Ascending aorta (tissue), 2 donors: Measurements from ENCODE around the gene CRYBB1. TPM values are rescaled to one million over a fixed set of nuclear protein-coding genes. Genes with fewer than 3 reads are reported as not detected.

ENCODE experiments used
- DNase-seq, 2 donors: peaks; one replicate each; pipeline ENCODE4 v3.0.0-alpha.2; 2019; ENCODE audit warnings: low spot score in 2 of 2
- H3K27ac ChIP-seq, 2 donors: fragments of 200-600 bp; sonication (generic); one replicate each; pipeline ENCODE4 v1.5.1; 2016 to 2017; ENCODE audit warnings: mild to moderate bottlenecking in 1 of 2
- H3K27me3 ChIP-seq: fragments of 200-600 bp; sonication (generic); one replicate; pipeline ENCODE4 v1.5.1; 2017
- H3K36me3 ChIP-seq, 2 donors: fragments of 200-600 bp; sonication (generic); one replicate each; pipeline ENCODE4 v1.5.1; 2016
- H3K4me1 ChIP-seq, 2 donors: fragments of 200-600 bp; sonication (generic); one replicate each; pipeline ENCODE4 v1.5.1; 2016 to 2017; ENCODE audit warnings: mild to moderate bottlenecking in 1 of 2
- H3K4me3 ChIP-seq, 2 donors: fragments of 200-600 bp; sonication (generic); one replicate each; pipeline ENCODE4 v1.5.1; 2016 to 2017; ENCODE audit warnings: mild to moderate bottlenecking in 1 of 2
- H3K9me3 ChIP-seq, 2 donors: fragments of 200-600 bp; sonication (generic); one replicate each; pipeline ENCODE4 v1.5.1; 2016
- intact Hi-C: fragments of 100-400 bp; cut with DNase I; formaldehyde crosslinking; loops from one replicate; pipeline ENCODE4 v1.15.1; 2023
- total RNA-seq: library from RNA; depleted of rRNA; stranded (reverse); fragments of >200 nt; gene quantifications from one replicate; pipeline ENCODE4 v1.1.0, GENCODE V29; 2016
- TF ChIP-seq, protein P1 (sequence below), 3 experiments: fragments of 200-600 bp in 2 of 3; fragments of 450-650 bp in 1 of 3; sonication (generic) in 2 of 3; IDR thresholded peaks; one replicate each; pipeline ENCODE4 v1.5.1; 2016 to 2019; ENCODE audit warnings: antibody characterized with exemption in 3 of 3, mild to moderate bottlenecking in 1 of 3, moderate library complexity in 1 of 3

The CRYBB1 gene
- total RNA-seq, 1 donor from 2014 or later = 7.3 TPM

DNA sequence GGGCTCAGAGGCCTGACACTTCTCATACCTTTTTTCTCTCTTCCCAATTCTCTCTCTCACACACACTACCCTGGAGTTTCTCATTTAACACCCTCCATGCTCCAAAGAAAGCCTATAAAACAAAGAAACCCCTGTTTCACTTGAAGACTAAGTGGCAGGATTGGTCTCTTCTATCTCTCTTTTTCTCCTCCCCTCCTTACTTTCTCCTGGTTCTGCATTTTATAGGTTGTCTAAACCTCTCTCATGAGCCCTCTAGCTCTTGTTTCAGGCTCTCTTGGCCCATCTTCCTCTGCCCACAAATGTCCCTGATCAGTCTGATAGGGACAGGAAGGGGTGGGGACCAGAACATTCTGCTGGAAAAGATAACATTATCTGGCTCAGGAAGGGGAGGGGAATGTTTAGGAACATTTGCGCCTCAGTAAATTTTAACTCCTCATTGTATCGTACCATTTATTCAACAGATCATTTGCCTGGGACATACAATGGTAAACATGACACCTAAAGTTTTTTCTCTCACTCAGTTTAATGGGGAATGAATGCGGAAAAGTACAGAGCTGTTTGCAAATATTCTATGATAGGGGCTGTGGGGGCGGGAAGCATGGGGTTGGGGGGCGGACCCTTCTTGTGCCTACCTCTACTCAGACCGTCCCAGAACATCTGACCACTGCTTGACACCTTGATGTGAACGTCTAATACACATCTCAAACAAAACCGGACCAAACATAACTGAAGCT lies 14.8 kb upstream of the CRYBB1 start:
- H3K27ac ChIP-seq = no peak overlapping the region

DNA sequence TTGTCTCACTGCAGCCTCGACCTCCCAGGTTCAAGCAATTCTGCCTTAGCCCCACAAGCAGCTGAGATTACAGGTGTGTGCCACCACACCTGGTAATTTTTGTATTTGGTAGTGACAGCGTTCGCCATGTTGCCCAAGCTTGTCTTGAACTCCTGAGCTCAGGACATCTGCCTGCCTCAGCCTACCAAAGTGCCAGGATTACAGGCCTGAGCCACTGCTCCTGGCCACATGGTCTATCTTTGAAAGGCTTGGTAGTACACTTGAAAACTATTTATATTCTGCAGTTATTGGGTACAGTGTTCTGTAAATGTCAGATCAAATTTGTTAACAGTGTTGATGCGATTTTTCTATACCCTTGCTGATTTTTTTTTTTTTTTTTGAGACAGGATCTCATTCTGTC lies 13.5 kb upstream of the CRYBB1 start:
- no peaks in the 10 kb centered on the region for H3K27me3 ChIP-seq
- intact Hi-C loops = no loop called here
- no peaks in the 10 kb centered on the region for H3K9me3 ChIP-seq
- DNase-seq = no peak
- TF ChIP-seq, protein P1, sequence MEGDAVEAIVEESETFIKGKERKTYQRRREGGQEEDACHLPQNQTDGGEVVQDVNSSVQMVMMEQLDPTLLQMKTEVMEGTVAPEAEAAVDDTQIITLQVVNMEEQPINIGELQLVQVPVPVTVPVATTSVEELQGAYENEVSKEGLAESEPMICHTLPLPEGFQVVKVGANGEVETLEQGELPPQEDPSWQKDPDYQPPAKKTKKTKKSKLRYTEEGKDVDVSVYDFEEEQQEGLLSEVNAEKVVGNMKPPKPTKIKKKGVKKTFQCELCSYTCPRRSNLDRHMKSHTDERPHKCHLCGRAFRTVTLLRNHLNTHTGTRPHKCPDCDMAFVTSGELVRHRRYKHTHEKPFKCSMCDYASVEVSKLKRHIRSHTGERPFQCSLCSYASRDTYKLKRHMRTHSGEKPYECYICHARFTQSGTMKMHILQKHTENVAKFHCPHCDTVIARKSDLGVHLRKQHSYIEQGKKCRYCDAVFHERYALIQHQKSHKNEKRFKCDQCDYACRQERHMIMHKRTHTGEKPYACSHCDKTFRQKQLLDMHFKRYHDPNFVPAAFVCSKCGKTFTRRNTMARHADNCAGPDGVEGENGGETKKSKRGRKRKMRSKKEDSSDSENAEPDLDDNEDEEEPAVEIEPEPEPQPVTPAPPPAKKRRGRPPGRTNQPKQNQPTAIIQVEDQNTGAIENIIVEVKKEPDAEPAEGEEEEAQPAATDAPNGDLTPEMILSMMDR (IDR thresholded peaks at IDR 0.05) = no peak
- H3K4me3 ChIP-seq = no peak overlapping the region
- H3K27ac ChIP-seq = no peak overlapping the region
- no peaks in the 10 kb centered on the region for H3K4me1 ChIP-seq
- H3K36me3 ChIP-seq = no peaks in the 10 kb centered on the region

More for the DNA sequence above, 14.8 kb upstream of the CRYBB1 start:
- H3K27me3 ChIP-seq = no peaks in the 10 kb centered on the region
- TF ChIP-seq, protein P1 (IDR thresholded peaks at IDR 0.05) = no peak
- DNase-seq = no peak
- no peaks in the 10 kb centered on the region for H3K36me3 ChIP-seq
- H3K4me1 ChIP-seq = no peaks in the 10 kb centered on the region
- H3K9me3 ChIP-seq = no peaks in the 10 kb centered on the region
- no peak overlapping the region for H3K4me3 ChIP-seq
- intact Hi-C loops = no loop called here

DNA sequence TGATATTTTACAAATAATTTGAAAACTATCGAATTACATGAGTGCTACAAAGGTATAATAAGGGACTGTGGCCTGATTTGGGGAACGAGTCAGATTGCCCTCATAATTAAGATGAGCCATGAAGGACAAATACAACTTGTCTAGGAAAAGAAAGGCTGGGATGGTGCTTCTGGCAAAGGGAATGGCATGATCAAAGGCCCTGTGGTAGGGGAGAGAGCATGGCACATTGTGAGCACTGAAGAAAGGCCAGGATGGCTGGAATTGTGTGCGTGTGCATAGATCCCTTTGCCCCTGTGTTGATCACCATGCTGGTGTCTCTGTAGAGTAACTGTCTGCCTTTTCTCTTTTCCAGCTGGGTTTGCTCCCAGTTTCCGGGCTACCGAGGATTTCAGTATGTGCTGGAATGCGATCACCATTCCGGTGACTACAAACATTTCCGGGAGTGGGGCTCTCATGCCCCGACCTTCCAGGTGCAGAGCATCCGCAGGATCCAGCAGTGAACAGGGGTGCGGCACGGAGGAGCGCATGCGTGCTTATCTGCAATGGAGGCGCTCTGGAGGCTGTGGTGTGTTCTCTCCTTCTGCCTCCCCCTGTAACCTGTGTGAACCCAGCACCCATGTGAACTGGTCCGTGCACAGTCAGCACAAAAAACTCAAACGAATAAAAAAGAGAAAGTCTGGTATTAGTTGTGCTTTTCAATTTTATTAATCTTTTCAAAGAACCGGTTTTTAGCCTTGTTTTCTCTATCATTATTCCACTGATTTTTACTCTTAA lies 12.3 kb upstream of the CRYBB1 start:
- no peak overlapping the region for H3K4me3 ChIP-seq
- TF ChIP-seq, protein P1 (IDR thresholded peaks at IDR 0.05) = no peak
- no peaks in the 10 kb centered on the region for H3K9me3 ChIP-seq
- no peaks in the 10 kb centered on the region for H3K4me1 ChIP-seq
- H3K27me3 ChIP-seq = no peaks in the 10 kb centered on the region
- intact Hi-C loops = no loop called here
- H3K27ac ChIP-seq = no peak overlapping the region
- DNase-seq = no peak
- no peaks in the 10 kb centered on the region for H3K36me3 ChIP-seq

DNA sequence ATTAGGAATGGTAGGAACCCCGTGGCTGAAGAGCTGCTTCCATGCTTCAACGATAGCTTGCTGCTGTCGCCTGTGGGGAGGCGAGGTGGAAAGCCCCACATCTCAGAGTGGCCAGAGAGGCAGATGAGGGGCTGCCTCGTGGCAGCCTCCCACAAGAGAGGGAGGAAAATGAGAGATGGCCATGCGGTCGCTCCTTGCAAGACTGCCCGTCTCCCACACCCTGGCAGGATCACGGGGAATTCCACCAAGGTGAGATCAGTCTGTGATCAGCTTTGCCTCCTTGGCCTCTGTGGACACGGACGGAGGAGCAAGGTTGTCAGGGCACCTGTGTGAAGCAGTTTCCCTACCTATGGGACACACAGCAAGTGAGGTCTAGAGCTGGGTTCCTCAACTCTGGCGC lies 7.0 kb upstream of the CRYBB1 start:
- no peaks in the 10 kb centered on the region for H3K27me3 ChIP-seq
- no peak for DNase-seq

DNA sequence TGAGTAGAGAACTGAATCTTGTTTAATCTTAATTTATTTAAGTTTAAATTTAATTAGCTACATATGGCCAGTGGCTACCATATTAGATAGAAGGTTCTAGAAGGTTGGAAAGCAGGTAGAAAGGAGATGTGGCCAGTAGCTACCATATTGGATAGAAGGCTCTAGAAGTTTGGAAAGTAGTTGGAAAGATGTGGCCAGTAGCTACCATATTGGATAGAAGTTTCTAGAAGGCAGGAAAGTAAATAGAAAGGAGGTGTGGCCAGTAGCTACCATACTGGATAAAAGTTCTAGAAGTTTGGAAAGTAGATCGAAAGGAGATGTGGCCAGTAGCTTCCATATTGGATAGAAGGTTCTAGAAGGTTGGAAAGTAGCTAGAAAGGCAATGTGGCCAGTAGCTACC lies 6.2 kb upstream of the CRYBB1 start:
- DNase-seq = no peak
- TF ChIP-seq, protein P1 (IDR thresholded peaks at IDR 0.05) = no peak
- no peaks in the 10 kb centered on the region for H3K36me3 ChIP-seq
- no peaks in the 10 kb centered on the region for H3K4me1 ChIP-seq
- no peak overlapping the region for H3K27ac ChIP-seq
- H3K9me3 ChIP-seq = no peaks in the 10 kb centered on the region
- H3K27me3 ChIP-seq = no peaks in the 10 kb centered on the region
- H3K4me3 ChIP-seq = no peak overlapping the region
- intact Hi-C loops = no loop called here

More for the DNA sequence above, 7.0 kb upstream of the CRYBB1 start:
- H3K4me3 ChIP-seq = no peak overlapping the region
- intact Hi-C loops = no loop called here
- TF ChIP-seq, protein P1 (IDR thresholded peaks at IDR 0.05) = no peak
- H3K27ac ChIP-seq = no peak overlapping the region
- H3K9me3 ChIP-seq = no peaks in the 10 kb centered on the region
- no peaks in the 10 kb centered on the region for H3K36me3 ChIP-seq
- no peaks in the 10 kb centered on the region for H3K4me1 ChIP-seq
